ENCODE data around the gene RAB31. TPM values are rescaled to one million over a fixed set of nuclear protein-coding genes. Genes with fewer than 3 reads are reported as not detected.
"Not testable (repeated sequence)": the region's sequence is repeated elsewhere in the genome, so short reads cannot be mapped to it uniquely, and the experiment has no call there.

Gene RAB31
- polyA plus RNA-seq, 3 donors from 2014 or later, result 5.3 to 28.0 (median 19.3) TPM

DNA sequence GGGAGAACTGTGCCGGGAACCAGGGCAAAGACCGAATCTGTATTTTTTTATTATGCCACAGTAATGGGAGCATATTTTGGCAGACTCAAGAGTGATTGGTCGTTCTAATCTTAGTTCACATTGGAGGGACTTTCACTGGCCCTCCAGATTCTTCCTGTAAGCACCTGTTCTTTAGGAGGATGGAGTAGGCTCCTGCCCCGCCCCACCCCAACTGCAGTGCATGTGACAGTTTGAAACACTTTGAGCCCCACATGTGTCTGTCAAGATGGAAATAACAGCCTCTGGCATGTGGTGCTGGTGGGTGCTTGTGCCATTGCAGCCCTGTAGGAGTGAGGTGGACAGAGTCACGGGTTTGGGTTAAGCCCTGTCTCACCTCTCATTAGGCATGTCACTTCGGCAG lies 134.3 kb downstream of the RAB31 start:
- Mint-ChIP-seq H3K36me3 (no peaks in the 10 kb centered on the region), H3K4me1 (no peaks in the 10 kb centered on the region), H3K27ac (no peak overlapping the region), H3K4me3 (no peak overlapping the region), H3K9me3 (no peaks in the 10 kb centered on the region), H3K27me3 (ENCODE audit: low read depth in 3 of 3) (peaks cover 2 to 5% (median 2%) of the 10 kb centered on the region in 3 donors)
- no peak for DNase-seq

DNA sequence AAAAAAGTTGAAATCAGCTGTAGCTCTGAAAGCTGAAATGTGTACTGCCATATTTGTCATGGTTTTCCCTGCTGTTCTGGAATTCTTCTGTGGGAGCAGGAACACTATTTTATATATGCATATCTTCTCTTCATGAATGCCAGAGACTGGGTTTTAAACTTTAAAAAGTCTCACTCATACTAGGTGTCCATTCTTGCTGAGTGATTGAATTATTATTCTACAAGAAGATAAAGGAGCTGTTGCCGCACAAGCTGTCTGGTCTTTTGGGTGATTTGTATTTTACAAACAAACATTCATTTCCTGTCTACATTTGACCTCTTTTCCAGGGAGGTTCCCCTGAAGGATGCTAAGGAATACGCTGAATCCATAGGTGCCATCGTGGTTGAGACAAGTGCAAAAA lies 137.2 kb downstream of the RAB31 start:
- Mint-ChIP-seq H3K27ac (no peak overlapping the region), H3K4me3 (no peak overlapping the region), H3K27me3 (ENCODE audit: low read depth in 3 of 3) (peaks cover 2 to 11% (median 6%) of the 10 kb centered on the region in 3 donors), H3K4me1 (no peaks in the 10 kb centered on the region), H3K36me3 (no peaks in the 10 kb centered on the region), H3K9me3 (no peaks in the 10 kb centered on the region)
- DNase-seq, result no peak

DNA sequence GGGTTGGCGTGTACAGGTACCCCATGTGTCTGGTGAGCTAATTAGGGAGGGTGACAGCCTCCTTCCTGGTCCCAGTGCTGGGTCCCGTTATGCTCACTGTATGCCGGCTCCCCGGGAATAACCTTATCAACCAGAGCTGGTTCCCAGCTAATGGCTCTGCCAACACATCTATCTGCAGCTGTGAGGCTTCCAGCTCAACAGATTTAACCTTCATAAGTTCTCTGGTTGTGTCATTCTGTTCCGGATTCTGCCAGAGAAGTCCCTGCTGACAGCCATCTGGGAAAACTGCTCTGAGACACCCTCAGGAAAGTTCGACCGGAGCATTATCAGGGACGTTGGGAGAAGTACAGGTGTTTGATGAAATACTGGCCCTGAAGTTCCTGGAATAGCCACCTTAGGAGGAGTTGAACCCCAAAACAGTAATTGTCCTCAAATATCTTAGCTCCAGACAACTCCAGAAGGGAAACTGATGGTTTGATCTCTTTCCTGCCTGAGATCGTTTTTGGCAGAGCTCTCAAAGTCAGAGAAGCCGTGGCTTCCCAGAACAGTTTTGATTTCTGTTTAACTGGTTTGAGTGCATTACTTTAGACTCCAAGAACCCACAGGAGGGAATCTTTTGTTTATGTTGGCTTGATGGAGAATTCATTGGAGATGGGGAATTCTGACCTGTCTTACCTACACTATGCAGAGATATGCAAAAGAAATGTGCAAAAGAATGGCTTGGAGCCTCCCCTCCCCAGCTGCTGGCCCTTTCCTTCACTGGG lies 138.2 kb downstream of the RAB31 start:
- Mint-ChIP-seq H3K4me1 (no peaks in the 10 kb centered on the region), H3K4me3 (no peak overlapping the region), H3K36me3 (no peaks in the 10 kb centered on the region), H3K27ac (no peak overlapping the region), H3K27me3 (ENCODE audit: low read depth in 3 of 3) (peaks cover 2 to 11% (median 6%) of the 10 kb centered on the region in 3 donors), H3K9me3 (no peaks in the 10 kb centered on the region)
- DNase-seq, result no peak

GRCh38 chr18:9848170-9848879 lies 140.2 kb downstream of the RAB31 start:
- H3K27ac Mint-ChIP-seq, result no peak overlapping the region
- H3K4me3 Mint-ChIP-seq, result no peak overlapping the region
- no peaks in the 10 kb centered on the region for H3K9me3 Mint-ChIP-seq
- H3K4me1 Mint-ChIP-seq, result no peaks in the 10 kb centered on the region
- H3K27me3 Mint-ChIP-seq (ENCODE audit: low read depth in 3 of 3), result peaks cover 2 to 11% (median 6%) of the 10 kb centered on the region in 3 donors
- no peak for DNase-seq
- no peaks in the 10 kb centered on the region for H3K36me3 Mint-ChIP-seq

DNA sequence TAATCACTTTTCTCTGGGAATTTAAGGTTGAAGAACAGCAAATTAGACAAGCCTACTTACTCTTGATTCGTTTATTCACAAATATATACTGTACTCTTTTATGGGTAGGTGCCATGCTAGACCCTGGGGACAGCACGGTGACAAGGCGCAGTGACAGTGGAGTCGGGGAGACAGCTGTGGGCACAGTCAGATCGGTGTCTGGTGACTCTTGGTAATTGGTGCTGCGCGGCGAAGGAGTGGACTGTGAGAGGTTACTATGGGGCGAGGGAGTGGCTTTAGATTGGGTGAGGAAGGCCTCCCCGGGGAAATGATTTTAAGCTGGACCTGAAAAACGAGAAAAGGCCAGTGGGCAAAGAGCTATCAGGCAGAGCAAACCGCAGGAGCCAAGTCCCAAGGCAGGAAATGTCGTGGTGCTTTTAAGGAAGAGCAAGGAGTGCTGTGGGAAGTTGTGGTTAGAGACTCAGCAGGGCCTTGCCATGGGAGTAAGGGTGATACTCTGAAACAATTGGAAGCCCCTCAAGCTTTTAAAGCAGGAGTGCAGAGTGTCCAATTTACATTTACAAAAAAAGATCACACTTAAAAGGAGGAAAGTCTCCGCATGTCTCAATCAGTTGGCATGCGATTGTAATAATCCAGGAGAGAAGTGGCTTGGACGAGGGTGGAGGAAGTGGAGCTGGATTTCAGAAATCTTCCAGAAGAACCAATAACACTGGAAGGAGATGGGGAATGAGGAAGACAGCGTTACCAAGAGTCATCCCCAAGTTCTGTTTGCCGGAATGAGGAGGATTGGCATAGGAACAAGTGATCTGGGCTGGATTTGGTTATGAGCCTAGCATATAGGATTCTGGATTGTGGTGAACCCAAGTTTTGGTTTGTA lies 141.5 kb downstream of the RAB31 start:
- Mint-ChIP-seq H3K27me3 (ENCODE audit: low read depth in 3 of 3) (peaks cover 2 to 18% (median 4%) of the 10 kb centered on the region in 3 donors), H3K36me3 (no peaks in the 10 kb centered on the region), H3K9me3 (no peaks in the 10 kb centered on the region), H3K27ac (no peak overlapping the region), H3K4me1 (no peaks in the 10 kb centered on the region), H3K4me3 (no peak overlapping the region)
- no peak for DNase-seq

DNA sequence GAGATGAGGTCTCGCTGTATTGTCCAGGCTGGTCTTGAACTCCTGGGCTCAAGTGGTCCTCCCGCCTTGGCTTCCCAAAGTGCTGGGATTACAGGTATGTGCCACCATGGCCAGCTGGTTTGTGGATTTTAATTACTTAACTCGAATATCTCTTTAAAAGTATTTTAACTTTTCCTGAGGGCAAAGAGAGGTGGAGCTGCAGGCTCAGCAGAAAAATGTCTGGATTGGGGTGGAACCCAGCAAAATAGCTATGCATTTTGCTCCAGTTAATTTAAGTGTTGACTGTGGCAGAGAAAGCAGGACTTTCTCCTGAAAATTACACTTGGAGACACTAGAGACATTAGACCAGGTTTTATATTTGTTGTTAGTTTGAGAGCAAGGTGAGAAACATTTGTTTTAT lies 142.2 kb downstream of the RAB31 start:
- H3K36me3 Mint-ChIP-seq, result no peaks in the 10 kb centered on the region
- no peaks in the 10 kb centered on the region for H3K4me1 Mint-ChIP-seq
- no peak overlapping the region for H3K27ac Mint-ChIP-seq
- H3K9me3 Mint-ChIP-seq, result no peaks in the 10 kb centered on the region
- H3K4me3 Mint-ChIP-seq, result no peak overlapping the region
- peaks cover 2 to 17% (median 4%) of the 10 kb centered on the region in 3 donors for H3K27me3 Mint-ChIP-seq (ENCODE audit: low read depth in 3 of 3)
- DNase-seq, result no peak

GRCh38 chr18:9851511-9851910 lies 143.4 kb downstream of the RAB31 start:
- H3K4me3 Mint-ChIP-seq, result no peak overlapping the region
- peaks cover 0 to 19% (median 4%) of the 10 kb centered on the region in 3 donors for H3K27me3 Mint-ChIP-seq (ENCODE audit: low read depth in 3 of 3)
- no peak for DNase-seq
- no peaks in the 10 kb centered on the region for H3K4me1 Mint-ChIP-seq
- H3K27ac Mint-ChIP-seq, result no peak overlapping the region
- H3K9me3 Mint-ChIP-seq, result no peaks in the 10 kb centered on the region
- no peaks in the 10 kb centered on the region for H3K36me3 Mint-ChIP-seq

DNA sequence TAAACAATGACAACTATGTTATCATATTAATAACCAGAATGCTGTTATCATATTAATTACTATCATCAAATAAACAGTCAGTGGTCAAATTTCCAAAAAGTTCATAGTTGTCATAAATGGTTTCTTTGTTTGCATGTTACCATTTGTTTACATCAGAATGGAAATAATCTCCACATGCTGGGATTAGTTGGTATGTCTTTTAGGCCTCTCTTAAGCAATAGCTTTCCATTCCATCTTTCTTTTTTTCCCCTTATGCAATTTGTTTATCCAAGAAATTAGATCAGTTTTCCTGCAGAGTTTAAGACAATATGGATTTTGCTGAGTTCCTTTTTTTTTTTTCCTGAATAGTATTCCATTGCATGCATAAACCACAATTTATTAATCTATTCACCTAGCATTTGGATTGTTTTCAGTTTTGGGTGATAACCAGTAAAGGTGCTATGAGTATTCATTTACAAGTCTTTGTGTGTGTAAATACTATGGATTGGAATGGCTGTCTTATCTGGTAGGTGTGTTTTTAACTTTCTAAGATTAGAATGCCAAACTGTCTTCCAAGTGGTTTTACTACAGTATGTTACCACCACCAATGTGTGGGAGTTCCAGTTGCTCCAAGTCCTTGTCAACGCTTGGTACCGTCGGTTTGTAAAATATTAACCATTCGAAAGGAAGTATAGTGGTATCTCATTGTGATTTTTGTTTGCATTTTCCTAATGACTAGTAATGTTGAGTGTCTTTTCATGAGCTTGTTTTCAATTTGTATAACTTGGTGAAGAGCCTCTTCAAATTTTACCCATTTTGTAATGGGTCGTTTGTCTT lies 144.4 kb downstream of the RAB31 start:
- Mint-ChIP-seq H3K27ac (no peak overlapping the region), H3K27me3 (ENCODE audit: low read depth in 3 of 3) (peaks cover 0 to 22% (median 1%) of the 10 kb centered on the region in 3 donors), H3K36me3 (no peaks in the 10 kb centered on the region), H3K4me3 (no peak overlapping the region), H3K4me1 (no peaks in the 10 kb centered on the region), H3K9me3 (no peaks in the 10 kb centered on the region)
- no peak for DNase-seq

DNA sequence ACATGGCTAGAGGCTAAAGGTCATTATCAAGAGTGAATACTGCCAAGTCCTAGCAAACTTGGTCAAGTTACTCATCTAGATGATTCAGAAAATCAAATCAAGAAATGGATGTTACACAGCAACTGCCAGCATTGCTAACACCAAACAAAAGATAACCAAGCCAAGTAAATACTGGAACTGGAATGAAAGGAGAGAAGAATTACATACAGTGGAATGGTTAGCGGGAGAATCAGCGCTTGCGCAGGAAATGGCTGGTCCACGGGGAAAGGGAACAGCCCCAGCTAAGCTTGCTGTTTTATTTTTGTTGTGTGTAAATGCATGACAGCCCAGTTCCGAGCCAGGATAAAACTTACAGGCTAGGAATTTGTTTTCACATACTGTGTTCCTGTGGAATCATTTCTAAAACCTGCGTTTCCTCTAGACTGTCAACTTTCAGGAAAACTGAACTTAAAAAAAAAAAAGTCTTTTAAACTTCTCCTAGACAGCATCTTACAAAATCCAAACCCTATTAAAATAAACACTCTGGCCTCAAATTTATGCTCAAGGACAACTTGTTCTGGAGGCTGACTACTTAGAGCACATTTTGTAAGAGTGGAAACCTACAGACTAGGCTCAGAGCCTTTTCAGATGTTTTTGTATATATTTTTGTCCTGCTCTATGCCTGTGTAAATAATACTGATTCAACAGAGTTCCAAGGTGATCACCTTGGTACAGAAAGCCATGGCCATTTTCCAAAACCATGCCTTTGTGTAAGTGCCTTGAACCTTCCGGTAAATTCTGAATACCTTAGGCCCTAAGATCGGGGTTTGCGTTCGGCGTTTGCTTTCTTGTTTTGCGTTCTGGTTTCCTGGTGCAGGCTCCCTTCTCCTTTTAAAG lies 146.9 kb downstream of the RAB31 start:
- H3K27ac Mint-ChIP-seq, result no peak overlapping the region
- H3K36me3 Mint-ChIP-seq, result no peaks in the 10 kb centered on the region
- no peak overlapping the region for H3K4me3 Mint-ChIP-seq
- H3K9me3 Mint-ChIP-seq, result no peaks in the 10 kb centered on the region
- H3K4me1 Mint-ChIP-seq, result peaks cover 0 to 5% of the 10 kb centered on the region in 2 donors
- peaks cover 0 to 17% (median 4%) of the 10 kb centered on the region in 3 donors for H3K27me3 Mint-ChIP-seq (ENCODE audit: low read depth in 3 of 3)
- DNase-seq, result no peak

GRCh38 chr18:9855681-9856080 lies 147.6 kb downstream of the RAB31 start:
- Mint-ChIP-seq H3K27me3 (ENCODE audit: low read depth in 3 of 3) (peaks cover 0 to 17% (median 4%) of the 10 kb centered on the region in 3 donors), H3K27ac (no peak overlapping the region), H3K4me3 (no peak overlapping the region), H3K36me3 (no peaks in the 10 kb centered on the region), H3K9me3 (no peaks in the 10 kb centered on the region), H3K4me1 (peaks cover 0 to 5% of the 10 kb centered on the region in 2 donors)
- DNase-seq, result no peak

GRCh38 chr18:9856092-9856491 lies 148.0 kb downstream of the RAB31 start:
- Mint-ChIP-seq H3K4me1 (peaks cover 0 to 5% of the 10 kb centered on the region in 2 donors), H3K27ac (no peak overlapping the region), H3K4me3 (no peak overlapping the region), H3K36me3 (no peaks in the 10 kb centered on the region), H3K9me3 (no peaks in the 10 kb centered on the region), H3K27me3 (ENCODE audit: low read depth in 3 of 3) (peaks cover 0 to 17% (median 6%) of the 10 kb centered on the region in 3 donors)
- no peak for DNase-seq

DNA sequence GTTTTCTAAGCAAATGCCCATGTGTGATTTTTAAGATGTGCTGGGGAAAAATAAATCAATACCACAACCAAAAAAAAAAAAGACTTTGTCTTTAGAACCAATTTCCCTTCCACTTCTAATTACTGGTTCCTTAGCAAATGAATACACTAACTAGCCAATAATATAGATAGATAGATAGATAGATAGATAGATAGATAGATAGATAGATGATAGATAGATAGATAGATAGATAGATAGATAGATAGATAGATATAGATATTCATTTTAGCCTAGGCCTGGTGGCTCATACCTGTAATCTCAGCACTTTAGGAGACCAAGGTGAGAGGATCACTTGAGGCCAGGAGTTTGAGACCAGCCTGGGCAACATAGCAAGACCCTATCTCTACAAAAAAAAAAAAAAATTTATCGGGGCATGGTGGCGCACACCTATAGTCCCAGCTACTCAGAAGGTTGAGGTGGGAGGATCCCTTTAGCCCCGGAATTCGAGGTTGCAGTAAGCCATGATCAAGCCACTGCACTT lies 149.4 kb downstream of the RAB31 start:
- H3K4me1 Mint-ChIP-seq, H3K27ac Mint-ChIP-seq, DNase-seq, H3K4me3 Mint-ChIP-seq, H3K36me3 Mint-ChIP-seq, H3K9me3 Mint-ChIP-seq: not testable (repeated sequence)
- peaks cover 0 to 17% (median 6%) of the 10 kb centered on the region in 3 donors for H3K27me3 Mint-ChIP-seq (ENCODE audit: low read depth in 3 of 3)

Measured in immature natural killer cell (primary cell).